HT-29 (cell line): ENCODE results near the gene ZNF474. TPM values are rescaled to one million over a fixed set of nuclear protein-coding genes. Genes with fewer than 3 reads are reported as not detected.

Experiments
- DNase-seq: peaks from one replicate; pipeline ENCODE4 v3.0.0-alpha.2; 2015; ENCODE audit warnings: low spot score
- total RNA-seq: library from RNA; depleted of rRNA; stranded (reverse); fragments of >200 nt; shearing (Covaris generic); gene quantifications from 2 replicates; pipeline ENCODE4 v1.2.3, GENCODE V29; 2014

The ZNF474 gene
- total RNA-seq, 1 experiment from 2014 or later, result 0.08 TPM

DNA sequence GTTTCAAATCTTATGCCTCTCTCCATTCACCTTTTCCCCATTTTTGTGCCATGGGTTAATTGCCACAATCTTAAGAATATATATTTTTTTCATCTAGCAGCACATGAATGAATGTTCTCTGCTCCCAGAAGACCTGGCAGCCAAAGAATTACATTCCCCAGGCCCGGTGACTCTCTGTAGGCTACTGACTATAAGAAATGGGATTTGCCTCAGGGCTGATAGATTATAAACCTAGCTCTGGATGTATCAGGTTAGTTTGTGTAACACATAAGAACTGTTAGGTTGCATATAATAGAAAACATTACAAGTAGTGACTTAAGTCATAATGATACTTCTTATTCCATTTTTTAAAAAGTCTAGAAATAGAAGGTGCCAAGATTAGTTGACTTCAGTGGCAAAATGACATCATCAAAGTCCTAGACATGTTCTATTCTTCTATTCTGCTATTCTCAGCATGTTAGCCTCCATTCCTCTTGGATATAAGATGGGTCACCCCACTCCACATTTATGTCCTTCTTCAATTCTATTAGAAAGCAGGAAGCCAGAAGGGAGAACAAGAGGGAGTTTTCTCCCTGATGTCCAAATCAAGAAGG, 10.9 kb upstream of the ZNF474 start:
- no peak for DNase-seq

DNA sequence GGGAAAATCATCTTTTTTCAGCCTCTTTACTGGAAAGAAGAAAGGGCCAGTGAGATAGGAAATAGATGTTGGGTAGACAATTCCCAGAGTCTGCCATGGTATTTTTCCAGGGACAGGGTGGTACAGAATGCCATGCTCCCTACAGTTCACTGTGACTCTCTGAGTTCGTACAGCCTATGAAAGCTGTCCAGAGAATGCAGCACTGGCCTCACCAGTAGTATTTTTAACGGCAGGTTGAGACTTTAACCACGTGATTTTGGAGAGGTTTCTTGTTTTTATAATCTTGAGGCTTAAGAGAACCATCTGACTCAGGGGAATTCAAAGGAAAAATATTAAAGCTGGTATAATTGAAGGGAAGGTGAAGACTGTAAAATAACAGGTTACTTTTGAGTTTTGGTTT, 10.1 kb upstream of the ZNF474 start:
- no peak for DNase-seq

DNA sequence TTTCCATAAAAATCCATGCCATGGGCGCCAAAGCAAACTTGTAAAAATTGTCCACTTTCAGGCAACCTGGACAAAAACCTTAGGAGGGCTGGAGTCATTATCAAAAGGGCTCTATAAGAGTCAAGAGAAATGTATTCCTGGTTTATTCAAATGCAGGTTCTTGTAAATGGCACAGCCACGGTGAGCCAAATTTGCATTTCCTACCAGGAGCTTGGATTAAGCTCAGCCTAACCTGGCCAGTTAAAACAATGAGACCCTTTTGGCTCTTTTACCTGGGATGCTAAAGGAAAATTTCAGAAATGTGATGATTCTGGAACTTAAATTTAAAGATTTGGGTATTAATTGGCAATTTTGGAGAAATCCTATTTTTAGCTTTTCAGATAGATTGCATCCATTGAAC, 8.9 kb upstream of the ZNF474 start:
- no peak for DNase-seq

DNA sequence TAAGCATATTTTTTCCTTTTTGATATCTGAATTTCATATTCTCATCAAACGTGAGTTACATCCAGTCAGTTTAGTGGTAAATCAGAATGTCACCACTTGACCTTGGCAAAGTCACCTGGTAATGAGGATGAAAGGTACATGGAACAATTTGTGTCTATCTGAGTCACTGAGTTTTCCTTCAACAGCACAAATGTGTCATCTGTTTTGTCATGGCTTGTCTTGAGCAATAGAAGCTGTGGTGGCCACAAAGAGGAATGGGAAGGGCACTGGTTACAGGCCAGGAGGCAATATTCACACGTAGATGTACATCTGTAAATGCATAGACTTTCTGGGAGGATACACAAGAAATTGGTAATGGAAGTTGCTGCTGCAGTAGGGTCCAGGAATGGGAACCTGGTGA, 8.4 kb upstream of the ZNF474 start:
- no peak for DNase-seq

DNA sequence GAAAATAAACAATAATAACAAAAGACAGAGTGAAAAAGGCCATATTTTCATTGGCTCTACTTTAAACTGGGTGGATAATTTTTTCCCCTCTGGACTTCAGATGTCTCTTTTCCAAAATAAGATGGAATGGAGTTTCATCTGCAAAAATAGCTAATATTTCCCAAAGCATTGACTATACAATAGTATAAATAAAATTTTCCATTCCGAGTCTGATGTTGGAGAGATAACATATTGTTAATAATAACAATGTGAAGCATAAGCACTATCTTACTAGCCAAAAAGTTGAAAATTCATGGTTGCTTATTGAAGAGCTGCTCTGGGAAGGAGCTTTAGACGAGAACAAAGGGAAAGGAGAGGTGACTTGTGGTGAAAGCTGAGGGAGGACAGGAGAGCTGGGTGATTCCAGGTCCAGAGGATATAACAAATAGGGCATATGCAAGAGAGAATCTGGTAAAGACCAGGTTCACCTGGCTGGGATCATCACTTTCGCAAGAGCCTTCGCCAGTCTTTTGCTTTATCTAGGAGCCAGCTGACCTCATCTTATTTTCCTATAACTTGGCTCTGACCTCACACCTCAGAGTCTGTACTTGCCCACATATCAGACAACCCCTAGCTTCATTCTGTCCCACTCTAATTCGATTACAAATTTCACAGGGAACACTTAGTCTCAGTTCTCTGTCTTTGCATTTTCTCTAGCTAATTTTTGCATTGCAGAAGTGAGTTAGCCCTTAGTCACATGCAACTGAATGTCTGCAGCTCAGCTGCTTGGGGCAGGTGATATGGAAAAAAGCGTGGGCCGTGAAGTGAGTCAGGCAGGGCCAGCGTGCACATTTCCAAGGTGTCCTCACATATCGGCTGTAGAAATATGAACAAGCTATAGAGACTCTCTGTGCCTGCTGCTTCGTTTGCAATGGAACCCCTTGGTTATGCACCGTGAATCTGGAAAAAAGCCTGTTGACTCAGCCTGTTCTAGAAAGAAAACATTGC, 7.6 kb upstream of the ZNF474 start:
- no peak for DNase-seq

DNA sequence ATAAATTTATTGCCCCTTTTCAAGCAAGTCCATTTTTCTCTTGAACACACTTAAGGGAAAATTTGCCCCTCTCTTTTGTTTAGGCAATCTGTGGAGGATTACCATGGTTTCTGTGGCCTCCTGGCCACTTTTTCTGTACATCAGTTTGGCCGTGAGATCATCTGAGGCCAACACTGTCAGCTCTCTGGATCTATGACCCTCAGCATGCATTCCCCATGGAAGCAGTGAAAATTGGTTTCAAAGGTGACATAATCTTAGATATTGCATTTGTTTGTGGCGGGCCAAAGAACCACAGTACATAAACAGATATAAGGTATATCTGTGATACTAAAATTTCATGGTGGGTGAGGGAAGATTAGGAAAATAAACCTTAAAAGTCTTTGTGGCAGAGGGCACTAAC, 4.6 kb upstream of the ZNF474 start:
- no peak for DNase-seq

DNA sequence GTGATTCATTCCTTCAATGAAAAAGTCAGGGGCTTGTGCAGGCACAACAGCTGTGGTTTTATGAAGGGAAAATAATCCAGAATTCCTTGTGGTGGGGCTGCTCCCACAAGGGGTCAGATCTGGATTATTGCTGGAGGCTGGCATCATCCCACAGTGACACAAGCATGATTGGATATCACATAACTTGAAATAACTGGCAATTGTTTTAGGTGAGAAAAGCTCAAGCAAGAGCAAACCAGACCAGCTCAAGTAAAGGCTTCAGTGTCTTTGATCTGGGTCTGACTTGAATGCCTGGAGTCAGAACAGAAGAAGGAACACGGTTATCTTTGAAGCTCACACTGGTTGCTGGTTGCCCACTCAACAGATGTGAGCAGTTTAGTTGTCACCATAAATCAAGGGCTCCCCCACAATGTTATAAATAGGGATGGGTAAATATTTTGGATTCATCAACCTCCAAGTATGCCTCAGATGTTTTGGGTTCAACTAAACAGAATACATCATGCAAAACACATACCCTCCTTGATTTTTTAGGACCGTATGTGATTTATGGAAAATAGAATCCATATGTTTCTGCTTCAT, 3.1 kb upstream of the ZNF474 start:
- no peak for DNase-seq

DNA sequence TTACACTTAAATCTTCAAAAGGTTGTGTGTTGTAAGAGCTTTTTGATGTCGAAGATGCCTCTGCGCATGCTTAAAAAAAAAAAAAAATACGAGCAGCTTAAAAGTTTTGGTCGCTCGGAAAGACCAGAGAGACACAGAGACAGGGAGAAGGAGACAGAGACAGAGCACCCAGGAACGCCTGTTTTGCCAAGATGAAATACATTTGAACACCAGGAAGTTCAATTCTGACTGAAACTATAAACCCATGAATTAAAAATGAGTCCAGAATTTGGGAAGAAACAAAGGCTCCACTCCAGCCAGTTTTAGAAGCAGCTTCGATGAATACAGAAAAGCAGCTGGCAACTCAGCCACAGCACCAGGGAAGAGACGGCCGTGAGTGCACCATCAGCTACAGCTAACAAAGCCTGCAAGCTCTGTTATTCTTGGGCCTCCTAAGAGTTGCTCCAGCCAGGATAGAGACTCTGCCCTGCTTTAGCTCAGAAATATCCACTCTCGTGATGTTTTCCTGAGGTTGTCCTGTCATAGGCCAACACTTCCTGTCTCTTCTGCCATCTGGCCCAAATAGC, 2.5 kb upstream of the ZNF474 start:
- DNase-seq, result no peak

DNA sequence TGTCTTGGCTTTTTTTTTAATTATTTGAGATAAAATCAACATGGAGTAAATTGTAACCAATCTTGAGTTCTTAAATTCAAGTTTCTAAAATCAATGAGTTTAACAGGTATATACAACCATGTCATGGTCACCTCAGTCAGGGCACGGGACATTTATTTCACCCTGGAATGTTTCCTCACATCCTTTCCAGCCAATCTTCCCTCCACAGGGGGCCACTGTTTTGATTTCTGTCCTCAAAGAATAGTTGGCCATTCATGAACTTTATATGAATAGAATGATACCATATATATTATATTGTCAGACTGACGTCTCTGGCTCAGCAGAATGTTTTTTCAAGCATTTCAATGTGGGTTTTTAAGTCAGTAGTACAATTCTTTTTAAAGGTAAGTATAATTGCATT, 806 bp downstream of the ZNF474 start:
- no peak for DNase-seq

DNA sequence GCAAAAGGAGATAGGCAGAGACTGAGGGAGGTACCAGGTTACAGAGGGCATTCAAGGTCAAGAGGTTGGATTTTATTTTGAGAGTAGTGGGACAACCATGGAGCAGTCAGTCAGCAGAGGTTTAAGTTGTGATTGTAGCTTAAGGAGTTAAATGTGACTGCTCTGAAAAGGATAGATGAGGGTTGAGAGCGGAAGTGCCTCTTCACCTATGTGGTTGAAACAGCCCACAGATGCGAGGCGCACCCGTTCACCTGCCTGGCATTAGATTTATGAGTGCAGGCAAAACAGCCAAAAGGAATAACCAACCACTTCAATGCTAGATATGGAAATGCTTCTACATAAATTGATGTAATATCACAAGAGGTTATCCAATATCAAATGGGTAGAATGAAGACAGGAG, 8.4 kb downstream of the ZNF474 start:
- no peak for DNase-seq

DNA sequence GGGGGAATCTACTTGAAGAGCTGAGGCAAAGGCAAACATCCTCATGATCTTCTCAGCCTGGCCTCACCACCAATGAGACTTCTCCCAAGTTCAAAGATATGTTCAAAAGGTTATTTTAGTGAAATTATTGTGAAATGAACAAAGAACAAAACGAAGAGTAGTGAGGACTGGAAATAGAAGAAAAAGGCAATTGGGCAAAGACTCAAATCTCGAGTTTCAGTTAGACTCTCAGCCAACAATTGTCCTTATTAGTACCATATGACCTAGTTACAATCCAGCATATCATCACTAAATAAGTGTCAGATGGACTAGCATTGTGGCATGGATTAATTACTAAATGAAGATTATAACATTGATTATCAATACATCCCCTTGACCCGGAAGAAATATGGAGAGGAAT, 9.0 kb downstream of the ZNF474 start:
- DNase-seq, result no peak

DNA sequence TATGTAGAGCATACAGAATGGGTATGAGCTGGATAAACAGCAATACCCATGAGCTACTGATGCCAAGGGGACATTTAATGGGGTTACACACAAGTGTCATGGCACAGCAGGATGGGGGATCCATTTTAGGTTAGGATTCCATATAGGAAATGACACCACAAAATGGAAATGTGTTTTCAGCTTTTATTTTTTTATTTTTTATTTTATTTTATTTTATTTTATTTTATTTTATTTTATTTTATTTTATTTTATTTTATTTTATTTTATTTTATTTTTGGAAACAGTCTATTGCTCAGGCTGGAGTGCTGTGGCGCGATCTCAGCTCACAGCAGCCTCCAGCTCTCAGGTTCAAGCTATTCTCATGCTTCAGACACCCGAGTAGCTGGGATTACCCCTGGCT, 11.6 kb downstream of the ZNF474 start:
- DNase-seq, result no peak

DNA sequence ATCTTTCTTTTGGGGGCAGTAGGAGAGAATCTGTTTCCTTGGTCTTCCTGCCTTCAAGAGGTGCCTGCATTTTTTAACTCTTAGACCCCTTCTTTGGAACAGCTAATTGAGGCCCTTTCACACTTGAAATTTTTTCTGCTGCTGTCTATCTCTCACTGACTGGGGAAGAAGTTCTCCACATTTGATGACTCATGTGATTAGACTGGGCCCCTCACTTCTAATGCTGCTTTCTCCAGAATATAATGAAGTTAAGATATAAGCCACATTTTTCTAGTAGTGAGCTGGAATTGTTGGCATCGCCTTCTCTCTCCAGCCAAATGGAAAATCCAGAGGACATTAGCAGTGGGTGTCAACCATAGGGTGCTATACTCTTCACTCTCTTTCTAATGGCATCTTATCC, 12.4 kb downstream of the ZNF474 start:
- DNase-seq, result no peak

DNA sequence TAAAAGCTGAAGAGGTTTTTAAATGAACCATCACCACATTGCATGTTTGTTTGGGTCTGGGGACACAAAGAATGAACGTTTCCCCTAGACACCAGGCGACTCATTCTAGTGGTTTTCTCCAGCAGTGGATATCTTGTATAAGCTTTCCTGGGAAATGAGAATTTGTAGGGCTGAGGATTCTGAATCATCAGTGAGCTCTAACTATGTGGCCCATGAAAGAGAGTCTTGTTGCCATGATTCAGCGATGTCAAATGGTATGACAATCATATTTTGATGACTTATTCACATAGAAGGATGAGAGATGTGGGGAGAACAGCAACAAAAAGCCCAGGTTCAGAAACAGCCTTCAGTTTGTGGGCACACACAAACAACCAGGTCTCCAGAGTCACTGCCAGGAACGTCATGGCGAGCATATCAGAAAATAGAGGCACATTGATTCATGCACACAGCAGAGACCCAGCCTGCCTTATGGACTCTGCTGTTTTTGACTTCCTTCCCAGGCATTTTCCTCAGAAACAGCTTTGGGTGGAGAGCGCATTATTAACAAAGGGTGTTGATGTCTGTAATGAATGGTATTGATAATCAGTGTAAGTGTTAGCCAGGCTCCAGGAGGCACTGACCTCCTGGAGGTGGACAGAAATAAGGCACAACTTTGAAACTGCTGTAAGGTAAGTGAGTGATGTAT, 13.3 kb downstream of the ZNF474 start:
- no peak for DNase-seq

DNA sequence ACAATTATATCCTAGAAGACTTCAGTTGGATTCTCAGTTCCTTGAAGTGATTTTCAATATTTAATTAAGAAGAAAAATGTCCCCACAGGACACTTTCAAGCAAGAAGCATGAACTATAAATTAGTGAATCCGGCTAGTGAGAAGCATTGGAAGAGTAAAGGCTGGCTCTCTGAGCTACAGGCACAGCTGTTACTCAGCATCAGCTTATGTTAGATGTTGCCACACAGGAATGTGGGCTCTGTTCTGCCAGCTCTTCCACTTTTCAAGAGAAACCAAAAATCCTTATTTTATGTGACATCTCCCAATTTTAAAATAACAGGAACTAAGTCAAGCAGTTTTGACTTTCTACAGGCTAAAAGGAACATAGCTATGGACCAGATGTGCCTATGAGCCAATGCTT, 14.9 kb downstream of the ZNF474 start:
- no peak for DNase-seq

DNA sequence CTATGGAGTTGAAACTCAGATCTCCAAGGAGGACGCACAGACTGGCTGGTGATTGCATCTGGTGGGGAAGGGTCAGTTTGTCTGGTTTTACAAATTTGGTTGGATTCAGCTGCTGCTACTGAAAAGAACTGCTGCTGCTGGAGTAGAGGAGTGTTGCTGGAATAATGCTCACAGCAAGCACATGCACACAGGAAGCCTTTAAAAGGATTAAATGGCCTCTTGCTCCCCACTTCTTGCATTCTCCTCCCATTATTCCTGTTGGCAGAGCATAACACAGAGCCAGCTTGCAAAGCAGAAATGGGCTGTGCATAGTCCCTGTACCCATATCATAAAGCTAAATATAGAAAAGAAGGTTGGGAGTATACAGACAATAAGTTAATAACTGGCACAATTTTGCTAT, 16.6 kb downstream of the ZNF474 start:
- DNase-seq, result no peak

DNA sequence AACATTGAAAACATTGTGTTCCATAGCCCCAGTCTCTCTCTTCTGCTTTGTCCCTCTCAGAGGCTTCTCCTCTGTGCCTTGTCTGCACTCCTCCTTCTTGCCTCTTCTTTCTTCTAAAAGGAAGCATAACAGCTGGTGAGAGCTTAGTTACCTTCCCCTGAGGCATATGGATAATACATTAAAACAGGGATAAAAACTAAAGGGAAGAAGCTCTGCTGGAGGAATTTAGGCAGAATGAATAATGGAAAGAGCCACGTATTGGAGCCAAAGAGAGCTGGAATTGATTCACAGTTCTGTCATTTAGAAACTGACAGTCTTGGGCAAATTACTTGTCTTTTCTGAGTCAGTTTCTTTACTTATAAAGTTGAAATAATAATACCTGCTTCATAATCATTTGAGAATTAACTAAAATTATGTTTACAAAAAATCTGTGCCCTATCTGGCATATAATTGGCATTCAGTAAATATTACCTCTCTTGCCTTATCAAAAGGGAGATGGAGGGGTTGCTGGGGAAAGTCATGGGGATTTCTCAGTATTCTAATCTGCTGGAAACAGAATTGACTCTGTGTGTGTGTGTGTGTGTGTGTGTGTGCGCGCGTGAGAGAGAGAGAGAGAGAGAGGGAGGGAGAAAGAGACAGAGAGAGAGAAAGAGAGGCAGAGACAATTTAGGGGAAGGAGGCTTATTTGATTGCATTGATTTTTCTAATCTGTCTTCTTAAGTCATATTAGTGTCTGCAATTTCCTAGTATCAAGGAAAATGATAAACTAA, 20.2 kb downstream of the ZNF474 start:
- DNase-seq, result no peak

DNA sequence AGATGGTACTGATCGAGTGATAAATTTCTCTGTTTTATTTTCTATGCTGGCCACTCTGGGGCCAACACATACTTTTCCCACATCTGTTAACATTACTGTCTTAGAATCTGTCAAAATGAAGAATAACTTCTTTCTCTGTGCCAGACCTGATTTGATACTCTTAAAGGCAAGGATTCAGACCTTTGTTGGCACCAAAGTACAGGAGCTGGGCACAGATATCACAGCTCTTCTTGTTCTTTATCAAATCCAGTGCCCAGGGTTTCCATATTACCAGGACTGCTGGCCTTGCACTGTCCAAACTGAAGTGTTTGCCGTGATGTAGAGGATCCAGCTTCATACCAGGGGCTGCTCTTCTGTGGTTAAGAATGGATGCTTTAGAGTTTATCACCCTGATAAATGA, 20.9 kb downstream of the ZNF474 start:
- no peak for DNase-seq

DNA sequence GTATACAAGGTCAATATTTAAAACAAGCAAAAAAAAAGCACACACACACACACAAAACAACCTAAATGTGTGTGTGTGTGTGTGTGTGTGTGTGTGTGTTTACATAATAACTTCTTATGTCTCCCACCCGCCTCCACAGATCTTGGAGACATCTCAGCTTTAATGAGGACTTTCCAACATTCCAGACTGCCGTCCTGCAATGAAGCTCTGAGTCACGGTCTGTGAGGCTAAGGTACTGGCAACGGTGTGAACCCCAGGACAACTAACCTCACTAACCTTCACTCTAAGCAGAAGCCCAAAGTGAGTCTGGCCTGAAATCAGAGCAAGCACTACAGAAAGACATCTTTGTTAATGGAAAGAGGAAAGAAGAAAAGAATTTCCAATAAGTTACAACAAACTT, 22.3 kb downstream of the ZNF474 start:
- no peak for DNase-seq

DNA sequence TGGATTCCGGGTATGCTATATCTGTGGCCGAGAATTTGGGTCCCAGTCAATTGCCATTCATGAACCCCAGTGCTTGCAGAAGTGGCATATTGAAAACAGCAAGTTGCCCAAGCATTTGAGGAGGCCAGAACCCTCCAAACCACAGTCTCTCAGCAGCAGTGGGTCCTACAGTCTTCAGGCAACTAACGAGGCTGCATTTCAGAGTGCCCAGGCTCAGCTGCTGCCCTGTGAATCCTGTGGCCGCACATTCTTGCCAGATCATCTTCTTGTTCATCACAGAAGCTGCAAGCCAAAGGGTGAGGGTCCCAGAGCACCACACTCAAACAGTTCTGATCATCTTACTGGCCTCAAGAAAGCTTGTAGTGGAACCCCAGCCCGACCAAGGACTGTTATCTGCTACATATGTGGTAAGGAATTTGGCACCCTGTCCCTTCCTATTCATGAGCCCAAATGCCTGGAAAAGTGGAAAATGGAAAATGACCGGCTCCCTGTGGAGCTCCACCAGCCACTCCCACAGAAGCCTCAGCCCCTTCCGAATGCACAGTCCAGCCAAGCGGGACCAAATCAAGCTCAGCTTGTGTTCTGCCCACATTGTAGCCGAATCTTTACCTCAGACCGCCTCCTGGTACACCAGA, 23.0 kb downstream of the ZNF474 start:
- DNase-seq, result no peak

DNA sequence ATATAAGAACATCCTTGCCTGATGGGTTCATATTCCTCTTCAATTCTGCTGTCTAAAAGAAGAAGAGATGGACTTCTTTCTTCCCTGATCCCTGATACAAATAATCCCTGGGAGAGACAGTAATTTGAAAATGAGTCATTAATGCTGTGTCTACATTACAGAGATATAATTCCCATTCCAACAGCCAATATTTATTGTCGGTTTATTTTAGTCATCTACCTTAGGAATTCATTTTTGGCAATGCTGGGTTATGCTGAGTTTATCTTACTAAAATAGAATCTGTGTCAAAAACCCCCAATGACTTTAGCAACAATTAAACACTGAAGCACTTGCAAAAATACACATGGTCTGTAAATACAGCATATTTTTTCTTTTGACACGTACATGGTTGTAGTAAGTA, 23.9 kb downstream of the ZNF474 start:
- DNase-seq, result no peak
